Stimulated activated CD8-positive, alpha-beta memory T cell treated with anti-CD3 and anti-CD28 coated beads, Interleukin-12 subunit alpha, Interleukin-12 subunit beta, amount 100 ng/mL, for 24 hours (primary cell): ENCODE data around the gene CPNE5.

Source experiments
- DNase-seq: peaks from one replicate; pipeline ENCODE4 v3.0.0-alpha.2; 2020; ENCODE audit errors: extremely low read depth

The CPNE5 gene

GRCh38 chr6:36766399-36766945, 72.8 kb downstream of the CPNE5 start:
- DNase-seq, result no peak

- DNase-seq, result peak; percentile 53
These were observed 73.4 kb downstream of the CPNE5 start for GRCh38 chr6:36765594-36766398.

- no peak for DNase-seq
These were observed 74.1 kb downstream of the CPNE5 start for GRCh38 chr6:36765190-36765589.

- no peak for DNase-seq
These were observed 77.1 kb downstream of the CPNE5 start for GRCh38 chr6:36762123-36762522.

GRCh38 chr6:36760685-36761435, 78.4 kb downstream of the CPNE5 start:
- no peak for DNase-seq

- DNase-seq, result peak; percentile 48
These were observed 80.0 kb downstream of the CPNE5 start for GRCh38 chr6:36759148-36759759.

- DNase-seq, result no peak
These were observed 80.6 kb downstream of the CPNE5 start for GRCh38 chr6:36758516-36759147.

GRCh38 chr6:36757943-36758508, 81.2 kb downstream of the CPNE5 start:
- DNase-seq, result no peak

- DNase-seq, result no peak
These were observed 82.0 kb downstream of the CPNE5 start for GRCh38 chr6:36757206-36757605.

GRCh38 chr6:36756786-36757185, 82.5 kb downstream of the CPNE5 start:
- no peak for DNase-seq

- DNase-seq, result peak; percentile 47
These were observed 83.6 kb downstream of the CPNE5 start for GRCh38 chr6:36755435-36756348.

GRCh38 chr6:36754582-36755434, 84.4 kb downstream of the CPNE5 start:
- DNase-seq, result no peak

- DNase-seq, result no peak
These were observed 85.4 kb downstream of the CPNE5 start for GRCh38 chr6:36753671-36754405.

- no peak for DNase-seq
These were observed 86.2 kb downstream of the CPNE5 start for GRCh38 chr6:36752886-36753506.

GRCh38 chr6:36752187-36752885, 86.9 kb downstream of the CPNE5 start:
- no peak for DNase-seq

GRCh38 chr6:36751833-36752186, 87.4 kb downstream of the CPNE5 start:
- no peak for DNase-seq

GRCh38 chr6:36751091-36751490, 88.2 kb downstream of the CPNE5 start:
- no peak for DNase-seq
